ENCODE results near the gene RAD51B. TPM values are rescaled to one million over a fixed set of nuclear protein-coding genes. Genes with fewer than 3 reads are reported as not detected.

RAD51B gene
- total RNA-seq, 2 donors from 2014 or later: 22.8 to 33.8 TPM

- Histone ChIP-seq H3K36me3 (ENCODE audit: control insufficient read depth, insufficient read depth, low read length) (no peaks in the 10 kb centered on the region), H3K9ac (ENCODE audit: extremely low read depth, low read length, poor library complexity, severe bottlenecking) (no peak overlapping the region), H3K27ac (ENCODE audit: low read depth, low read length) (no peak overlapping the region), H3K27me3 (ENCODE audit: control insufficient read depth, insufficient read depth, low read length, poor library complexity, severe bottlenecking) (no peaks in the 10 kb centered on the region), H3K4me3 (ENCODE audit: low read length) (no peak overlapping the region), H3K4me1 (ENCODE audit: control insufficient read depth, insufficient read depth, low read length) (no peaks in the 10 kb centered on the region), H3K9me3 (ENCODE audit: control insufficient read depth, low read length) (no peaks in the 10 kb centered on the region)
- Mint-ChIP-seq H3K4me3 (no peak overlapping the region), H3K9me3 (no peaks in the 10 kb centered on the region), H3K36me3 (ENCODE audit: low read depth) (no peaks in the 10 kb centered on the region), H3K4me1 (peaks cover 27% of the 10 kb centered on the region), H3K27ac (no peak overlapping the region), H3K27me3 (ENCODE audit: insufficient read depth) (no peaks in the 10 kb centered on the region)
- no peak for TF ChIP-seq CTCF (conservative IDR thresholded peaks at IDR 0.05)
- whole genome bisulfite sequencing, 2 experiments (ENCODE audit: insufficient coverage in 1 of 2, insufficient read length in 1 of 2): 89 to 100% methylated on average over 3 to 5 of the region's 5 CpGs
- DNase-seq: no peak
Measured at GRCh38 chr14:68278576-68279436, 459.2 kb downstream of the RAD51B start.

DNA sequence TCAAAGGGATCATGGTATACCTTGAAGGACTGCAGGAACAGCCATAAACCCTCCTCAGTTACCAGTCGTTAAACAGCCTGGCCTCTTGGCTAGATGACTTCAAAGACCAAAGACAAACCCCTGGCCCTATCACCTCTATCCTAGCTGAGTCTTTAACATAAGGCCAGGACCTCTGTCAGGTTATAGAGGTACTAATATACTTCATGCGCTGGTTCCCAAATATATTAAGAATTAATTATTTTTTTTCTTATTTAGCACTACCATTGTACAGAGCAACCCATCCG is 459.8 kb downstream of the RAD51B start:
- H3K4me1 ChIP-seq (ENCODE audit: control insufficient read depth, insufficient read depth, low read length): no peaks in the 10 kb centered on the region
- DNase-seq: no peak

DNA sequence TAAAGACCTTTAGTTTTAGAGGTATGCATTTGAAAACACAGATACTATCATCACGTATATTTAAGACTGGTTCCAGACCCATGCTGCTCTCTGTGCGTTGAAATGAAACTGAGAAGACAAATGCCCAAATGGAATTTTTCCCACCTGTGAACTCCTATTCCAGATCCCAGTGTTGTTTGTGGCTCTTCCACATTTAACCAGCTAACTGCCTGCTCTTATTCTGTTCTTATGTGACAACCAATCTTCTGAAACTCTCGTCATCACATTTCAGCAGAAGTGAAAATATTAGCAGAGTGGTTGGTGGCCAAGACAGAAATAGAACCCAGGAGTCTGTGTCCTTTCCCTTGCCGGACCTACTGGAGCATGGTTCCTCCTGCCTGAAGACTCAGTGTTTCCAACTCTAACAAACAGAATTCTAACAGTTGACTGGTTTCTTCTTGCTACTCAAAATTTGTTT is 460.2 kb downstream of the RAD51B start:
- no peaks in the 10 kb centered on the region for H3K27me3 ChIP-seq (ENCODE audit: control insufficient read depth, insufficient read depth, low read length, poor library complexity, severe bottlenecking)
- Mint-ChIP-seq H3K9me3 (no peaks in the 10 kb centered on the region), H3K4me3 (no peak overlapping the region), H3K27ac (no peak overlapping the region), H3K27me3 (ENCODE audit: insufficient read depth) (no peaks in the 10 kb centered on the region), H3K4me1 (peaks cover 25% of the 10 kb centered on the region), H3K36me3 (ENCODE audit: low read depth) (no peaks in the 10 kb centered on the region)
- DNase-seq: no peak
- H3K36me3 ChIP-seq (ENCODE audit: control insufficient read depth, insufficient read depth, low read length): no peaks in the 10 kb centered on the region
- no peak overlapping the region for H3K27ac ChIP-seq (ENCODE audit: low read depth, low read length)
- H3K4me1 ChIP-seq (ENCODE audit: control insufficient read depth, insufficient read depth, low read length): no peaks in the 10 kb centered on the region
- no peak overlapping the region for H3K9ac ChIP-seq (ENCODE audit: extremely low read depth, low read length, poor library complexity, severe bottlenecking)
- TF ChIP-seq CTCF (conservative IDR thresholded peaks at IDR 0.05): no peak
- 92 to 100% methylated on average over 4 of the region's 4 CpGs for WGBS, 2 experiments (ENCODE audit: insufficient coverage in 1 of 2, insufficient read length in 1 of 2)
- H3K9me3 ChIP-seq (ENCODE audit: control insufficient read depth, low read length): no peaks in the 10 kb centered on the region
- H3K4me3 ChIP-seq (ENCODE audit: low read length): no peak overlapping the region

More for the DNA sequence above, 459.8 kb downstream of the RAD51B start:
- Mint-ChIP-seq H3K4me1 (peaks cover 27% of the 10 kb centered on the region), H3K27me3 (ENCODE audit: insufficient read depth) (no peaks in the 10 kb centered on the region), H3K9me3 (no peaks in the 10 kb centered on the region), H3K36me3 (ENCODE audit: low read depth) (no peaks in the 10 kb centered on the region), H3K27ac (no peak overlapping the region), H3K4me3 (no peak overlapping the region)
- no peak for TF ChIP-seq CTCF (conservative IDR thresholded peaks at IDR 0.05)
- H3K27me3 ChIP-seq (ENCODE audit: control insufficient read depth, insufficient read depth, low read length, poor library complexity, severe bottlenecking): no peaks in the 10 kb centered on the region
- H3K9ac ChIP-seq (ENCODE audit: extremely low read depth, low read length, poor library complexity, severe bottlenecking): no peak overlapping the region
- whole genome bisulfite sequencing, 2 experiments (ENCODE audit: insufficient coverage in 1 of 2, insufficient read length in 1 of 2): 88% methylated on average over 2 of the region's 3 CpGs; no CpG with 5 or more reads in 1 of the 2 experiments
- no peak overlapping the region for H3K27ac ChIP-seq (ENCODE audit: low read depth, low read length)
- H3K9me3 ChIP-seq (ENCODE audit: control insufficient read depth, low read length): no peaks in the 10 kb centered on the region
- H3K36me3 ChIP-seq (ENCODE audit: control insufficient read depth, insufficient read depth, low read length): no peaks in the 10 kb centered on the region
- H3K4me3 ChIP-seq (ENCODE audit: low read length): no peak overlapping the region

Measured in endodermal cell (in vitro differentiated cells).